GM21529 (cell line): ENCODE measurements around the gene PRUNE2.
"Not testable (repeated sequence)": the region's sequence is repeated elsewhere in the genome, so short reads cannot be mapped to it uniquely, and the experiment has no call there.

Experiments
- ATAC-seq: cut with Tn5 transposase; IDR thresholded peaks from one replicate; pipeline ENCODE4 v1.9.1; 2021; ENCODE audit not compliant: unreplicated experiment

Gene PRUNE2

DNA sequence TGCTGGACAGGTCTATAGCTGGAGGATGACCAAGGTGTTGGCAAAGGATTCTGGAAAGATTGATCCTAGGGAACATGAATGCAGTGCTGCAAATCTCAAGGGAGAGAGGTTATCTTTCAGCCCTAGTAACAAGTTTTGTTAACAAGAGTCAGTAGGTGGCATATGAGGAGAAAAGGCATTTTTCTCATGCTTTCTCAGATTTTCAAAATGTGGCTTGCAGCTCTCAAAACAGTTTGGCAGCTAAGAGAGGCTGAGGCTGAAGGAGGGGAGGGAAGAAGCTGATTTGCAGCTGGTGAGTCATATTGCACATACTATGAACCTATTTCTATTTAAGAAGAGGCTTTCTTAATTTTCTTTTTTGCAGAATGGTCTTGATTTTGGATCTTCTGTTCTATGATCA lies 205.9 kb downstream of the PRUNE2 start:
- ATAC-seq, result no peak

DNA sequence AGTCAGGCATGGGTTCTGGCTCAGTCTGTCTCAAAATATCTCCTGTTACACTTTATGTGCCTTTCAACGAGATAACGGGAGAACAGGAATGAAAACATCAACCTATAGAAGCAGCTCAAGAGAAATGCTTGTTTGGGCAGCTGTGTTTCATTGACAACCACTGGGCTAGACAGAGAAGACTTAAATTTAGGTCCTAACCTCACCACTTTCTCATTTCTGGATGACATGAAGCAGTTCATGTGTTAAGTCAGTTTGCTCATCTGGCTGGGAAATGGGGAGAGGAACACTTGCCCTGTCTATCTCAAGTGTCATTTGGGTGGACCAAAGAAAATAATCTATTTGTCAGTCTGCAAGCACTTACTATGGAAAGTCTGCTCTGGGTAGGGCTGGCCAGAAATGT lies 208.4 kb downstream of the PRUNE2 start:
- no peak for ATAC-seq

GRCh38 chr9:76697081-76697480 lies 208.8 kb downstream of the PRUNE2 start:
- ATAC-seq, result no peak

DNA sequence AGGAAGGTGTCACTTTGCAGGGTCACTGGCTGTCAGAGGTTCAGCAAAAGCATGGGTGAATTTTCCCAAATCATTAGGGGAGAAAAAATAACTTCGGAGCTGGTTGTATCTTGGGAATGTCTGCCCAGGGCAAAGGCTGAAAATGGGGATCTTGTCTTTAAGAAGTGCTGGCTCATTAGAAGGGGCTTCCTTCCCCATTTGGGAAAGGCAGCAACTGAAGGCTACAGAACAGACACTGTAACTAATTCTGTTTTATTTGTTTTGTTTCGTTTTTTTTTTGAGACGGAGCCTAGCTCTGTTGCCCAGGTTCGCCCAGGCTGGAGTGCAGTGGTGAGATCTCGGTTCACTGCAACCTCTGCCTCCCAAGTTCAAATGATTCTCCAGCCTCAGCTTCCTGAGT lies 212.0 kb downstream of the PRUNE2 start:
- no peak for ATAC-seq

- no peak for ATAC-seq
These were observed 213.3 kb downstream of the PRUNE2 start for GRCh38 chr9:76692458-76693129.

DNA sequence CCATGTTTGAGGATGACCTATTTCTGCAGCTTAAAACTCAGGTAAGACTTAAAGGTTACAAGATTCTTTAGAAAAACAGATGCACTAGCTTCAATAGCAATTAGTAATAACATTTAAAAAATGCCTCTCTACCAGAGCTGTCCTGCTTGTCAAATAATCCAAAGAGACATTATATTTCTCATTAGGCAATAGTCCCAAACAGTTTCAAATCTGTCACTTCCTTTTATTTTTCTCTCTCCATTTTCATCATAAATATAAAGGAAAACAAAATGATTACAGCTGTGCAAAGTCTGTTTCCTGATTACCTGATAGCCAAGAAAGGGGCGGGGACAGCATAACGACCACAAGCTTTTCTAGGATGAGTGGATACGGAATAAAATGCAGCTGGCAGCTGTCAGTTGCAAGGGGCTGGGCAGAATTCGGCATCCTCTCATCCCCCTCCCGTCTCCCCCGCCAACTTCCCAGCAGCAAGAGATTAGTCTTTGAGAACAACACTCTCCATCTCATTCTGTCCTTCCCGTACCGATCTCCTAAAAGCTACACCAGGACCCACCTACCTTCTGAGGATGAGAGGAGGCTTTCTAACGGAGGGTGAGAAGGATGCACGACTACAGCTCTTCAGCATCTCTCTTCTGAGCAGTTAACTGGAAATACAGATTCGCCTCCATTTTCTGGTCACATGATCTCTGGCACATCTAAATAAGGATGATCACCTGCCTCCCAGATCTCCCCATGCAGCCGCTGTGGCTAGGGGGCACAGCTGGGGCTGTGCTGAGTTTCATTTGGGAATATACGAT lies 214.2 kb downstream of the PRUNE2 start:
- no peak for ATAC-seq

DNA sequence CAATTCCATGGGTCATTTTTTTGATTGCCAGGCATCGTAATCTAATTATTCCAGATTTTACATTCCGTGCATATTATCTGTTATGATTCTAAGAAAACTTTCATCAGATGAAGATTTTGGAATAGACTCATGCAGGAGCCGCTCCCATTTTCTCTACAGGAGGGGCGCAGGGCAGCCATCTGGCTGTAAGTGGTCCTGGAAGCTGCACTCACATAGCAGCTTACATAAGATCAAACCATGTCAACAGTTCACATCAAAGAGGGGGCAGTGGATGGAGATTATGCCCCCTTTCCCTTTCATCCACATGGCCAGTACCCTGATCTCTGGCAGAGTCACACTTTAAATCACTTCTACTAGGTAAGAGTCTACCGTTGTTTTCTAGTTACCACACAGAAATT lies 214.9 kb downstream of the PRUNE2 start:
- no peak for ATAC-seq

DNA sequence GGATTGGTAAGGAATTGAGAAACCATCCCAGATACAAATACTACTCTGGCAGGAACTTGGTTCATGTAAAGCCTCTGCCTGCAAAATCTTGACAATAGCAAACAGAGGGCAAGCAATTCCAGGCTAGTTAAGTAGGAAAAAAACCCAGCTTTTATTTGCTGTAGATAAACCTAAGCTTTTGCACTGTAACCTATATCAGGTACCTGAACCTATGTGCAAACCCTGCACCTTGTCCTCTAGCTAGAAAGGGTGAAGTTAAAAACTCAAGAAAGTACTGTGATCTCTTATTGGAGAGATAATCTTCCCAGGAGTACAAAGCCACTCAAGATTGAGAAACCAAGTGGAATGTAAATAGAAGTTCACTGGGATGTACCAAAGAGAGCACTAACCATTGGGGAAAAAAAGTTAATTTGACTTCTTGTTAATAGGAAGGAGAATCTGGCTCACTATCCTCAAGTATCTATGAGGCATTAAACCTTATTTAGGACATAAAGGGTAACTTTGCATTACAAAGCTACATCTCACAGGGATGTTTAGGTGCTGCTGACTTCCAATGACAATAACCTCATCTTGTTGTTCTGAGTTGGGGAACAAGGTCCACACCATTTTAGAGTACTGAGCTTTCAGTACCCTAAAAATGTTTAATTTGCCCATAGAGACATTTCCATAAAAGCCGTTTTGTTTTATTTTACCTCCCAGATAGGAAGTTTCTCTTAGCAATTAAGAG lies 215.5 kb downstream of the PRUNE2 start:
- no peak for ATAC-seq

- ATAC-seq, result no peak
These were observed 217.3 kb downstream of the PRUNE2 start for GRCh38 chr9:76688471-76689238.

GRCh38 chr9:76687861-76688391 lies 218.0 kb downstream of the PRUNE2 start:
- no peak for ATAC-seq

- ATAC-seq, result no peak
These were observed 219.2 kb downstream of the PRUNE2 start for GRCh38 chr9:76686756-76687155.

GRCh38 chr9:76684213-76684612 lies 221.7 kb downstream of the PRUNE2 start:
- no peak for ATAC-seq

- ATAC-seq, result no peak
These were observed 224.4 kb downstream of the PRUNE2 start for GRCh38 chr9:76681556-76681955.

GRCh38 chr9:76680716-76681425 lies 225.0 kb downstream of the PRUNE2 start:
- no peak for ATAC-seq

DNA sequence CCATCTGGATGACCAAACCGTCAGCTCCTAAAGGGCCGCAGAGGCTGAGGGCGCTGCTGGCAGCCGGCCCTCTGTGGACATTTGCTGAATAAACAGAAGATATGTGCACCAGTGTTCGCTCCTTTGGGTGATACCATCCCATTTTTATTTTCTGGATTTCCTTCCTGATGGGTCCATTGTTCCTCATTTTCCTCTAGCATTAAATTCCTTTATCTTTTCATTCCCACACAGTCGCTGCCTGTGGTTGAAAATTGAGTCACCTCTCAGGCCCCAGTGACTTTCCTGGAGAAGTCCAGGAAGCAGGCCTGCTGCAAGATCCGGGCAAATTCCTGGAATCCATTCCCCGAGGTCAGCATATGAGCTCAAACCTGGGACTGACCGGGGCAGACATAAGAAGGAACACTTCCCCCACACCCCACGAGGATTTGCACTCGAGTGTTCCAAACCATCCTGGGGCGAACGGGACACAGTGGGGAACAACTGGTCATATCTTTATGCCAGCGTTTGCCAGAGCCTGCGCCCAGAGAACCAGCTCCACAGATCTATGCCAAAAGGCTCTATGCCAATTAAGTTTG lies 228.3 kb downstream of the PRUNE2 start:
- ATAC-seq, result no peak

DNA sequence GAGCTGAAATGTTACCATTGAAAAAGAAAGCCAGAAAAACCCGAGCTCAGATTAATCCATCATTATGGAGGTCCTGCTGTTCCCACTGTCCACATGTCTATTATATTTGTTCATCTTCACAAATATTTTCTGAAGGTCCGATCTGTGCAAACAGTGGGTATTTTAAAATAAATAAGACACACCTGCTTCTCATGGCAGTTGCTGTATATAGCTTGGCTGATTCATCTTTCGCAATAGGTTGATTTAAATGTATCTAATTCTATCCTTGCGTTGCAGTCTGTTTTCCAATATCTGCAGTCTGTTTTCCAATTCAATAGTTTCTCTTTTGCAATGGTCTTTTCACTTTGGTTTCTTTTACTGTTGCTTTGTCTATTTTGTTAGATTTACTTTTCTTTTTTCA lies 229.1 kb downstream of the PRUNE2 start:
- no peak for ATAC-seq

- ATAC-seq, result no peak
These were observed 238.4 kb downstream of the PRUNE2 start for GRCh38 chr9:76667521-76667957.

DNA sequence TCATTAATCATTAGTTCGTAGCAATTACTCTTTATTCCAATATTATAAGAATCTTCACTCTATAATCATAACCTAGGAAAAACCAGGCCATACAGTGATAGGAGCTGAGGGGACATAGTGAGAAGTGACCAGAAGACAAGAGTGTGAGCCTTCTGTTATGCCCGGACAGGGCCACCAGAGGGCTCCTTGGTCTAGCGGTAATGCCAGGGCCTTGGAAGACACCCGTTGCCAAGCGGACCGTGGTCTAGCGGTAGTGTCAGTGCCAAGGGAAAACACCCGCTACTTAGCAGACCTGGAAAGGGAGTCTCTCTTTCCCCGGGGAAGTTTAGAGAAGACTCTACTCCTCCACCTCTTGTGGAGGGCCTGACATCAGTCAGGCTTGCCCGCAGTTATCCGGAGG lies 239.9 kb downstream of the PRUNE2 start:
- ATAC-seq, result not testable (repeated sequence)

GRCh38 chr9:76665458-76665857 lies 240.5 kb downstream of the PRUNE2 start:
- ATAC-seq, result no peak

GRCh38 chr9:76664120-76664519 lies 241.8 kb downstream of the PRUNE2 start:
- no peak for ATAC-seq
